HTERT RPE-1 (cell line): ENCODE measurements around the gene SLC25A27.
"Not testable (repeated sequence)": the region's sequence is repeated elsewhere in the genome, so short reads cannot be mapped to it uniquely, and the experiment has no call there.

Experiments
- in situ Hi-C: fragments of 300-500 bp; cut with MboI; formaldehyde crosslinking; loops from 4 replicates; pipeline ENCODE4 v1.14.3; 2020; ENCODE audit warnings: low sequenced_read_pairs

SLC25A27 gene

DNA sequence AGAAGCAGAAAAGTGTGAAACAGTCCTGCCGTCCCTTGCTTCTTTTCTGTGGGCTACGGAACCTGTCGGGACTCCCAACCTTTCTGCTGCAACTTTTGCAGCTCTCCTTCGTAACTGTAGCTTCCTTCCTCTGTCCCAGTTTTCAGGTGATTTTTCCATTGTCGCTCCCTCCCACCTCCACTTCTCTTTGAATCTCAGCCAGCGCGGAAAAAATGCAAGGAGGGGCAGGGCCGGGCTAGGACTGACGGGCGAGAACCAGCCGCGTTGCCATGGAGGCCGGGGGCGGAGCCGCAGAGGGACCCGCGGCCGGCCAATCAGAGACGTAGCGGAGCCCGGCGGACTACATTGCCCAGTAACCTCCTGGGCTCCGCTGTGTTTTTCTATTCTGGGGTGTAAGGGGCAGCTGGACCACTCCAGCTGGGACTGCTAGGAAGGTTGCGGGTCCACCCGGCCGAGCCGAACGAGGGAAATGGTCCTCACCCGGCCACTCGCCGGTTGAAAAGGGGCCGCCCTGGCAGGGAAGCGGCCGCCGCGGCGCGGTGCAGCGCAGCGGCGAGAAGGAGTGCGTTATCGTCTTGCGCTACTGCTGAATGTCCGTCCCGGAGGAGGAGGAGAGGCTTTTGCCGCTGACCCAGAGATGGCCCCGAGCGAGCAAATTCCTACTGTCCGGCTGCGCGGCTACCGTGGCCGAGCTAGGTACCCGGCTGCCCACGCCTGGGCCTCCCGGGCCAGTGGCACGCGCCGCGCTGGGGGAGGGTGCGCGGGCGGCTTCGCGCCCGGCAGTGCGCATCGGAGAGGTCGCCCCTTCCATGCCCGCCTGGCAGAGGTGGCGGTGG lies at the start of gene SLC25A27, which contains the start of gene CYP39A1:
SLC25A27 (plus strand) TSS at position 373 of the 836 bp plus-strand sequence; CDS start at position 591, 218 bp downstream.
CYP39A1 (minus strand) TSS at position 216 of the 836 bp plus-strand sequence. CDS start 236 bp downstream, outside the sequence.
- in situ Hi-C loops: no loop called here

GRCh38 chr6:46605091-46605797 lies 47.5 kb upstream of the SLC25A27 start:
- in situ Hi-C loops: no loop called here

DNA sequence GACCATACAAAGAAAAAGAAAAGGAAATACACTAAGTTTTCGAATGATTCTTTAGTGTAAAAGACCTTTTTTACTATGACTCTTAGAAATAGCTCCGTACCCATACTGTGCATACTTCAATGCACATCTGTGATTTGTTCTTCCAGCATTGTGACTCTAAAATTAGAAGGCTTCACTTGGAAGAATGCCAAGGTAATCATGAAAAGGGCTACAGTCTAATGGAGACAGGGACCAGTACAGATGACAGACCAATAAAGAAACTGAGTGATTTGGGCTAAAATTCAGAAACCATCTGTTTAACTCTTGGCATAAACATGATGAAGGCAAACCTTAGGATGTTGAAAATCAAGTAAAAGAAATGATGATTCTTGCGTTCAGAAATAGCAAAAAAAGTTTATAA lies 46.4 kb upstream of the SLC25A27 start:
- in situ Hi-C loops: no loop called here

DNA sequence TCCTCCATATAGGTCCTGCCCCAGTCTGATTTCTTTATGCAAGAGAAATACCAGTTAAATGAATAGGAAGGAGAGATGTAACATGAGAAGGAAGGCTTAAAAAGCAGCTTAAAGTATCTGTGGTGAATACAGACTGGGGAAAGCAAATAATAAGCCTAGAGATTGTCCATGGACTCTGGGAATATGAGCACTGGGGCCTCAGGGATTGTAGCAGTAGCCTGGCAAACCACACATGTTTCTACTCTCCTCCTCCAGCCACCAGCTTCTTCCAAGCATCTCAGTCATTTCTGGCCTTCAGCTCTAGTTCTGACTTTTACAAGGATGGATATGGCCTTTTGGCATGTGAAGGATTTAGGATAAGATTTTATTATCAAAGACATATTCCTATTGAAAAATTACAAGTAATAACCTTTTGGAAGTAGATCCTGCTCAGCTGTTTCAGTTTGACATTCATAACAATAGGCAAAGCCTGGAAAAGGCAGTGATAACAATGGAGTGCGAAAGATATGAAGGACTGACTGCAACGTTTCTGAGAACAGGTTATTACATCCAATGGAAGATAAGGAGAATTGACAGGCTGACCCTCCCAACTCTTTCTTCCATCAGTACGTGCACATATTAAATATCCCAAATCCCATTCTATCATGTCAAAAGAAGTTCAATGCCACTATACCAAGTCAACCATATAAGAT lies 41.8 kb upstream of the SLC25A27 start:
- in situ Hi-C loops: no loop called here

DNA sequence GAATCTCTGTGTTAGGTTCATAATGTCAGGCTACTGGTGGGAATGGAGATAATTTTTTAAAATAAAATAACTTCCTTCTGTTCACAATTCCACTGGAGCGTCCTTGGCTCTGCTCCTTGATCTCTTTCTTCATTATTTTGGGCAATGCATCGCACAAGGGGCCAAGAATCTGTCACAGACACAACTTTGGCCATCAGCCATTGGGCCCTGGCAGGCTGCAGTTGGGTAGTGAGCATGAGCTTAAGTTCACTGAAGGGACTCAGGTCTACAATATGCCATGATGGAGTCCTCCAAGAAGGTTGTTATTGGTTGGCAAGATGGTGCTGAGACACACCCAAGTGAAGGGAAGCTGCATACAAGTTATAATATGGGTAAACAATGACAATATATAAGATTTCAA lies 40.1 kb upstream of the SLC25A27 start:
- in situ Hi-C loops: no loop called here

DNA sequence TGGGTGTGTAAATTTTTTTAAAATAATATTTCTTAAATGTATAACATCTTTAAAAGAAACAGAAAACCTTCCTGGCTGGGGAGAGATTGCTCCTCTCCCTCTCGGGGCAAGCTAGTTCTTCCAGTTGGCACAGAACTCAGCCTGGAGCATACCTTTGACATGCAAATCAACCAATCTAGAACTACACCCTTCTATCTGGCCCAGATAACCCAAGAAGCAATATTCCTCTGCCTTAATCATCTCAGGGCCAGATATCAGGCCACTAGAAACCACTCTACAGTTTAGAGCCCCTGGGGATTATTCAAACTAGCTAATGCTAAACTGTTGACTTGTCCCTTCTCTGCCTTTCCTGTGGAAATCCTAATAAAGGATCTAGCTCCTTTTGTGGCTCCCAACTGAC lies 34.0 kb upstream of the SLC25A27 start:
- in situ Hi-C loops: no loop called here

DNA sequence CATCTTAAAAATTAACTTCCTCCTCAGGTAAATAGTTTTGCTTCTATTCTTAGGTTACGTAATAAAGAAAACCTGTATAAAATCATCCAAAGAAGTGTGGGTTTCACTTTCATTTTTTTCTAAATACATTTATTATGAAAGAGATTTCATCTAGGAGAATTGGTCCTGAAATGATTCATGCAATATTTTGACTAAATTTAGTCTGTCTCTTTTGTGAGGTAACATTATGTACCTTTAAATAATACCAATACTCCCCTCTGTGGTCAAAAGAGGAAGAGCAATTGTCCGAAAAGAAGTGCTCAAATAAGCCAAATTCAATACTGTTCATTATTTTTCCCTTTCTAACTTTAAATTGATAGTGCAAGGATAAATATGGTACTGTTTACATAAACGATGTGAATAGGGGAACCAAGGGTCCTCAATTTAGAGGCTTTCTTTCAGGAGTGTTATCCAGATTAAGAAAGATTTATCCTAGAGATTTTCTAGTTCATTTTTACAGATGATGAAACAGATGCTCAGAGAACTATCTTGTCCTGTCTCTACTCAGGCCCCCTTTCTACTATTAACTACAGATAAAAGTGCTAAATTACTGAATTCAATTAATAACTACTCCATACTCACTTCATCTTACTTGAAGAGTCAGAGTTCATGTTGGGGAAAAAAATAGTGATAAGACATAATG lies 26.4 kb upstream of the SLC25A27 start:
- in situ Hi-C loops: no loop called here

DNA sequence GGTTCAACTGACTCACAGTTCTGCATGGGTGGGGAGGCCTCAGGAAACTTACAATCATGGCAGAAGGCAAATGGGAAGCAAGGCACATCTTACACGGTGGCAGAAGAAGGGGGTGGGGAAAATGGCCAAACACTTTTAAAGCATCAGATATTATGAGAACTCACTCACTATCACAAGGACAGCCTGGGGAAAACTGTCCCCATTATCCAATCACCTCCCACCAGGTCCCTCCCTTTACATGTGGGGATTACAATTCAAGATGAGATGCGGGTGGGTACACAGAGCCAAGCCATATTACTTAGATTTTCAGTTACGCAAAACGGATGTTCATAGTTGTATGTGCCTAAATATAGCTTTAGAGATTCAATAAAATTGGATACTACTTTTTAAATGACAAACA lies 25.8 kb upstream of the SLC25A27 start:
- in situ Hi-C loops: no loop called here

- in situ Hi-C loops: no loop called here
These were observed 24.3 kb upstream of the SLC25A27 start for GRCh38 chr6:46628498-46628897.

GRCh38 chr6:46628976-46629375 lies 23.8 kb upstream of the SLC25A27 start:
- in situ Hi-C loops: no loop called here

- in situ Hi-C loops: no loop called here
These were observed 23.1 kb upstream of the SLC25A27 start for GRCh38 chr6:46629691-46630090.

DNA sequence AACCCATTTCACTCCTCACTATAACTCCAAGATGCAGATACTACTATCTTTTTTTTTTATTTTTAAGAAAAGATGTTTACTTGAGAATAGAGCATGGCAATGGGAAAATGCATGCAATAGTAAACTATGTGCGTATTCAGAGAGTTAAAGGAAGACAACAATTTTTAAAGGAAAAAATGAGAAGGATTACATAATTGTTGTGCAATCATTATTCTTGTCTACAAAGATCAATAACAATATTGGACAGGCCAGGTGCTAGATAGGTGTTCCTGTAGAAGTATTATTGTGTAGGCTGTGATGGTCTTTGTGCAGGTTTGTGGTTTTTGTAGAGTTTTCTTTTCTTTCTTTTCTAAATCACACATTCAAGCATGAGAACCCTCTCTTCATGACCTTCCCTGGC lies 20.7 kb upstream of the SLC25A27 start:
- in situ Hi-C loops: no loop called here

DNA sequence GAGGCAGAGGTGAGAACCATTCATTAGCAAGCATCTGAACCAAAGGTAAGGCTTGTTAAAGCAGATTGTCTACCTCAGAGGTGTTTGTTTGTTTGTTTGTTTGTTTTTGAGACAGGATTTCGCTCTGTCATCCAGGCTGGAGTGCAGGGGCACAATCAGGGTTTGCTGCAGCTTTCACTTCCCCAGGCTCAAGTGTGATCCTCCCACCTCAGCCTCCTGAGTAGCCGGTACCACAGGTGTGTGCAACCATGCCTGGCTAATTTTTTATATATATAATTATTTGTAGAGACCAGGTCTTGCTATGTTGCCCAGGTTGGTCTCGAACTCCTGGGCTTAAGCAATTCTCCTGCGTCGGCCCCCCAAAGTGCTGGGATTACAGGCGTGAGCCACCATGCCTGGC lies 17.3 kb upstream of the SLC25A27 start:
- in situ Hi-C loops: no loop called here

GRCh38 chr6:46637145-46637544 lies 15.6 kb upstream of the SLC25A27 start:
- in situ Hi-C loops: no loop called here

DNA sequence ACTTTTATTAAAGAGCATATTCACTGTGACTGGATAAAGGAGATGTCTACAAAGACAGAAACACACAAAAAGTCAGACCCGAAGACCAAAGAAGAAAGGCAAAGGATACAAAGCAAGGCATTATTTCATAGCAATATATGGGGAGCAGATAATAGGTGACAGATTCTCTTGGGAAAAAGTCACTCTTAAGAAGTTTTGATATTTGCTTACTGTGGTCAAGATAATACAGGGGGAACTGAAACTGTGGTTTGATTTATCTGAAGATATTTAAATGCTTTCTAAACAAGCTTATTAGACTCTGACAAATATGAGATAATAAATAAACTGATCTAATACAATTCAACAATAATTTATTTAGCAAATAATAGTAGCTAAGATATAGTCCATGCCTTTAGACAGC lies 14.8 kb upstream of the SLC25A27 start:
- in situ Hi-C loops: no loop called here

DNA sequence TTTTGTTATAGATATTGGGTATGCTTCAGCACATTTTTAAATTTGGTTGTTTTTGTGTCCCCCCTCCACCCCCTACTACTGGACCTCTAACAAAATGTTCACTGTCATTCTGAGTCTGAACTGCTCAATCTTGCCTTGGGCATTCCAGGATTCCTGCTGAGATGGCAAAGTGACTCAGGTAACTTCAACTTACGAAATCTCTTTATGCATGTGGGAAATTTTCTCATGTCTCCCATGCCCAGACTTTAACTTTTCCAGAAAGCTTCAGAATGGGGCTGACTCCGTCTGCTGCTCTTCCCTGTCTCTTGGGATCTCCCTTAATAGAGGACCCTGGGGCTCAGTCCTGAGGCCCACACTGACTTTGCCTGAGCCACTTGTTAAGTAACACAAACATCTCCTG lies 14.1 kb upstream of the SLC25A27 start:
- in situ Hi-C loops: no loop called here

DNA sequence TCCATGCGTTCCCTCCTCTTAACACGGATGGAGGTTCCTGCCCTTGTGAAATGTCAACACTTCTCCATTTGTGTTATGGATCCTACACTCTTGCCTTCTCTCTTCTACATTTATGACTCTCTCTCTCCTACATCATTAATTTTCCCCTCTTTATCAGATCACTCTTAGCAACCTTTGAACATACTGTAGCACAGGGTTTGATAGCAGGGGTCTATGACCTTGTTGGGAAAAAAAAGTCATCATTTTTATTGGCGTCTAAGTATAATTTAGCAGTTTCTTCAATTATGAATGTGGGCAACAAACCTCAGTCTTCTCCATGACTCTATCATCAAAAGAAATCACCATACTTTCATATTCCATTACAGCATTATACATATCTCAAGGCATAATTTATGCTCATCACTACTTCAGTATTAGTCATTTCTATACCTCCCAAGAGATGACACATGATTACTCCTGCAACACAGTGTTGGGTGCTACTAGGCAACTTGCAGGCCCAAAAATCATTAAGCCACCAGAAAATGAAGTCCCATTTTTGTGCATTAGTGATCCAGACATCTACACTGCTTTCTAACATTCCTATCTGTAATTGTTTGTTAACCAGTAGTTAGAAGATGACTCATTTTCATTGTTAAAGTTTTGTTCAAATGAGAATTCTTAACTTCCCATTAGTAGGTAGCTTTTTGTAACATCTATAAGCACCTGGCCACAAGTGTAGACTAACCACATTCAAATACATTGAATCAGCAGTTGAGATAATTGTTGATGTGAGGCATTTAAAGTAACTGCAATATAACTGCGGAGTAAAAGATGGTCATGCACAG lies 9.6 kb upstream of the SLC25A27 start:
- in situ Hi-C loops: no loop called here

- in situ Hi-C loops: no loop called here
These were observed 7.5 kb upstream of the SLC25A27 start for GRCh38 chr6:46645265-46645664.

DNA sequence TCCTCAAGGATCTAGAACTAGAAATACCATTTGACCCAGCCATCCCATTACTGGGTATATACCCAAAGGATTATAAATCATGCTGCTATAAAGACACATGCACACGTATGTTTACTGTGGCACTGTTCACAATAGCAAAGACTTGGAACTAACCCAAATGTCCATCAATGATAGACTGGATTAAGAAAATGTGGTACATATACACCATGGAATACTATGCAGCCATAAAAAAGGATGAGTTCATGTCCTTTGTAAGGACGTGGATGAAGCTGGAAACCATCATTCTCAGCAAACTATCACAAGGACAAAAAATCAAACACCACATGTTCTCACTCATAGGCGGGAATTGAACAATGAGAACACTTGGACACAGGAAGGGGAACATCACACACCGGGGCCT lies 4.7 kb upstream of the SLC25A27 start:
- in situ Hi-C loops: not testable (repeated sequence)

GRCh38 chr6:46648869-46649492 lies 3.8 kb upstream of the SLC25A27 start:
- in situ Hi-C loops: no loop called here
